ENCODE data around the gene CDC42EP5.

The CDC42EP5 gene

GRCh38 chr19:54427586-54427985 is 45.5 kb downstream of the CDC42EP5 start:
- no peaks in the 10 kb centered on the region for H3K36me3 ChIP-seq
- peaks cover 4 to 6% of the 10 kb centered on the region in 2 experiments for H3K4me1 ChIP-seq (ENCODE audit: control insufficient read depth in 1 of 2, insufficient read depth in 1 of 2, low read depth in 1 of 2, low read length in 1 of 2)
- no peaks in the 10 kb centered on the region for H3K9me3 ChIP-seq
- no peak overlapping the region for H3K27ac ChIP-seq
- H3K27me3 ChIP-seq: peaks cover 72% of the 10 kb centered on the region
- TF ChIP-seq, protein P1, sequence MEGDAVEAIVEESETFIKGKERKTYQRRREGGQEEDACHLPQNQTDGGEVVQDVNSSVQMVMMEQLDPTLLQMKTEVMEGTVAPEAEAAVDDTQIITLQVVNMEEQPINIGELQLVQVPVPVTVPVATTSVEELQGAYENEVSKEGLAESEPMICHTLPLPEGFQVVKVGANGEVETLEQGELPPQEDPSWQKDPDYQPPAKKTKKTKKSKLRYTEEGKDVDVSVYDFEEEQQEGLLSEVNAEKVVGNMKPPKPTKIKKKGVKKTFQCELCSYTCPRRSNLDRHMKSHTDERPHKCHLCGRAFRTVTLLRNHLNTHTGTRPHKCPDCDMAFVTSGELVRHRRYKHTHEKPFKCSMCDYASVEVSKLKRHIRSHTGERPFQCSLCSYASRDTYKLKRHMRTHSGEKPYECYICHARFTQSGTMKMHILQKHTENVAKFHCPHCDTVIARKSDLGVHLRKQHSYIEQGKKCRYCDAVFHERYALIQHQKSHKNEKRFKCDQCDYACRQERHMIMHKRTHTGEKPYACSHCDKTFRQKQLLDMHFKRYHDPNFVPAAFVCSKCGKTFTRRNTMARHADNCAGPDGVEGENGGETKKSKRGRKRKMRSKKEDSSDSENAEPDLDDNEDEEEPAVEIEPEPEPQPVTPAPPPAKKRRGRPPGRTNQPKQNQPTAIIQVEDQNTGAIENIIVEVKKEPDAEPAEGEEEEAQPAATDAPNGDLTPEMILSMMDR (IDR thresholded peaks at IDR 0.05): no peak
- H3K4me3 ChIP-seq (ENCODE audit: low read depth in 1 of 2, low read length in 1 of 2): no peak overlapping the region

DNA sequence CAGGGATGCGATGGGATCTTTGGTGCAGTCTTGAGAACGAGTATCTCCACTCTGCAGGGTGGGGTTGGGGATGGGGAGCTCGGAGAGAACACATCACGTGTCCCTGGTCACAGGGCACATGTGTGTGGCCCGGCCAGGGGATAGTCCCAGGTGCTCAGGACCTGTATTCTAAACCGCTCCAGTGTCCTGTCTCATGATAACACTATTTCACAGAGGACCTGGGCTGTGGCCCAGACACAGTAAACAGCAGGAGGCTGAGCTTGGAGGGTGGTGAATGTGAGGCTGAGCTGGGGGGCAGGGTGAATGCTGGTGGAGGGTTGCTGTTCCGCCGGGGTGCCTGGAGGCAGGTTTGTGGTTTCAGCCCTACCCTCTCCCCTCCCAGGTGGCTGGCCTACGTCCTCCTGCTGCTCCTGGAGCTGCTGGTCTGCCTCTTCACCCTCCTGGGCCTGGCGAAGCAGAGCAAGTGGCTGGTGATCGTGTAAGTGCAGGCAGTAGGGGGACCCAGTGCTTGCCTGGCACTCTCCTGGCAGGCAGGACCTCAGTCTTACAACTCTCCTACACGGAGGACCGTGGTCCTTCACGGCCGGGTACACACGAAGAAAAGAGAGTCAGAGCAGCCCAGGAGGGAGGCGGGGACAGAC is 46.7 kb downstream of the CDC42EP5 start:
- H3K9me3 ChIP-seq: no peaks in the 10 kb centered on the region
- H3K27ac ChIP-seq: no peak overlapping the region
- peaks cover 70% of the 10 kb centered on the region for H3K27me3 ChIP-seq
- H3K4me1 ChIP-seq (ENCODE audit: control insufficient read depth in 1 of 2, insufficient read depth in 1 of 2, low read depth in 1 of 2, low read length in 1 of 2): peaks cover 4 to 6% of the 10 kb centered on the region in 2 experiments
- H3K4me3 ChIP-seq (ENCODE audit: low read depth in 1 of 2, low read length in 1 of 2): no peak overlapping the region
- no peaks in the 10 kb centered on the region for H3K36me3 ChIP-seq
- TF ChIP-seq, protein P1 (IDR thresholded peaks at IDR 0.05): no peak

GRCh38 chr19:54425382-54425723 is 47.7 kb downstream of the CDC42EP5 start:
- peaks cover 0 to under 1% of the 10 kb centered on the region in 2 experiments for H3K4me1 ChIP-seq (ENCODE audit: control insufficient read depth in 1 of 2, insufficient read depth in 1 of 2, low read depth in 1 of 2, low read length in 1 of 2)
- TF ChIP-seq, protein P1 (IDR thresholded peaks at IDR 0.05): no peak
- H3K27me3 ChIP-seq: peaks cover 70% of the 10 kb centered on the region
- H3K9me3 ChIP-seq: no peaks in the 10 kb centered on the region
- no peak overlapping the region for H3K27ac ChIP-seq
- no peak overlapping the region for H3K4me3 ChIP-seq (ENCODE audit: low read depth in 1 of 2, low read length in 1 of 2)
- H3K36me3 ChIP-seq: no peaks in the 10 kb centered on the region

DNA sequence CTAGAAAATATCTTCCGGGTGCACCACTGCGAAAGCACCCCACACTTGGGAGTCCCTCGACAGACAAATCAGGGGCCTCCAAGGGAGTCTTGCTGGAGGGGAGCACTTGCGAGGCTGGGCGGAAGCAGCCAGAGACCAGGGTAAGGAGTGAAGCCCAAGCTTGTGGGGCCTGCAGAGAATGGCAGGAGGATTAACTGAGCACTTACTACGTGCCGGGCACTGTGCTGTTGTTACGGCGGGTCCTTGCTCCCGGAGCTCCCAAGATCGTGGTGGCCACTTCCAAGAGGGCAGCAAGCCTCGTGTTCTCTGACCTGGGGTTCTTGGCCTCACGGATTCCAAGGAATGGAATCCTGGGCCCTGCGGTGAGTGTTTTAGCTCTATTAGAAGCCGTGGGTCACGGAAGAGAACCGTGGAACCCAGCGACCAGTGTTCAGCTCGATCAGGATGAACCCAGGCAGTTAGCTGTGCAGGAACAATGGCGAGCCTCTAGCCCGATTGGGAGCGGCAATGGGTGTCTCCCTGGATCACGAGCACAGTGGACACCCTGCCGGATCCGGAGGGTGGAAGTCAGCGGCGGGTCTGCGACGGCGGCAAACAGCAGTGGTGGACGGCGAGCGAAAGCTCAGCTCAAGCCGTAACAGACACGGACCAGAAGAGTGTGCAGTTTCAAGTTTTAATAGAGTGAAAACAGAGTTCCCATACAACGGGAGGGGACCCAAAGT is 48.3 kb downstream of the CDC42EP5 start:
- H3K36me3 ChIP-seq: no peaks in the 10 kb centered on the region
- no peaks in the 10 kb centered on the region for H3K9me3 ChIP-seq
- no peak overlapping the region for H3K27ac ChIP-seq
- H3K4me3 ChIP-seq (ENCODE audit: low read depth in 1 of 2, low read length in 1 of 2): no peak overlapping the region
- TF ChIP-seq, protein P1 (IDR thresholded peaks at IDR 0.05): no peak
- no peaks in the 10 kb centered on the region for H3K4me1 ChIP-seq (ENCODE audit: control insufficient read depth in 1 of 2, insufficient read depth in 1 of 2, low read depth in 1 of 2, low read length in 1 of 2)
- H3K27me3 ChIP-seq: peaks cover 70% of the 10 kb centered on the region

- no peaks in the 10 kb centered on the region for H3K9me3 ChIP-seq
- H3K4me3 ChIP-seq (ENCODE audit: low read depth in 1 of 2, low read length in 1 of 2): no peak overlapping the region
- TF ChIP-seq, protein P1 (IDR thresholded peaks at IDR 0.05): no peak
- peaks cover 70% of the 10 kb centered on the region for H3K27me3 ChIP-seq
- H3K27ac ChIP-seq: no peak overlapping the region
- no peaks in the 10 kb centered on the region for H3K36me3 ChIP-seq
- no peaks in the 10 kb centered on the region for H3K4me1 ChIP-seq (ENCODE audit: control insufficient read depth in 1 of 2, insufficient read depth in 1 of 2, low read depth in 1 of 2, low read length in 1 of 2)
Measured at GRCh38 chr19:54424201-54424600, 48.9 kb downstream of the CDC42EP5 start.

Measured in neutrophil (primary cell).